Activated CD4-positive, alpha-beta T cell treated with anti-CD3 and anti-CD28 coated beads, Interleukin-2, amount 10 ng/mL, durations not matched to agents 7 days and 5 days (primary cell): ENCODE data around the gene RAPGEF6. TPM values are rescaled to one million over a fixed set of nuclear protein-coding genes. Genes with fewer than 3 reads are reported as not detected.

Experiments used
- CTCF ChIA-PET: fragments of 350-600 bp; sonication (Branson Sonifier 250); formaldehyde crosslinking; loops from one replicate; lab custom pipeline; 2021; ENCODE audit warnings: antibody characterized with exemption; lab: Charles Lee
- POLR2A ChIA-PET: fragments of 350-600 bp; sonication (Branson Sonifier 250); formaldehyde crosslinking; loops from one replicate; lab custom pipeline; 2021; ENCODE audit warnings: antibody characterized with exemption; lab: Charles Lee
- DNase-seq: peaks from one replicate; pipeline ENCODE4 v3.0.0-alpha.2; 2020
- H3K27ac Mint-ChIP-seq: one replicate; pipeline ENCODE4 v1.8.0; 2021; ENCODE audit warnings: mild to moderate bottlenecking, moderate library complexity, mixed read lengths
- H3K27me3 Mint-ChIP-seq: one replicate; pipeline ENCODE4 v1.8.0; 2021; ENCODE audit warnings: mixed read lengths
- H3K36me3 Mint-ChIP-seq: one replicate; pipeline ENCODE4 v1.8.0; 2021; ENCODE audit warnings: low read depth, mixed read lengths
- H3K4me1 Mint-ChIP-seq: one replicate; pipeline ENCODE4 v1.8.0; 2021; ENCODE audit warnings: mixed read lengths
- H3K4me3 Mint-ChIP-seq: one replicate; pipeline ENCODE4 v1.8.0; 2021; ENCODE audit warnings: mild to moderate bottlenecking, moderate library complexity, mixed read lengths
- H3K9me3 Mint-ChIP-seq: one replicate; pipeline ENCODE4 v1.8.0; 2021; ENCODE audit warnings: mixed read lengths
- total RNA-seq, 2 experiments: library from RNA; stranded (reverse); gene quantifications; one replicate each; pipeline ENCODE4 v1.2.3, GENCODE V29; 2021

RAPGEF6 gene
- total RNA-seq, 2 experiments from 2014 or later: 43.9 to 47.8 TPM

GRCh38 chr5:131550606-131551005, 84.4 kb downstream of the RAPGEF6 start:
- Mint-ChIP-seq H3K4me3 (no peak overlapping the region), H3K27ac (no peak overlapping the region), H3K4me1 (peaks cover 58% of the 10 kb centered on the region), H3K9me3 (no peaks in the 10 kb centered on the region), H3K36me3 (peaks cover 67% of the 10 kb centered on the region), H3K27me3 (no peaks in the 10 kb centered on the region)
- ChIA-PET CTCF (interaction anchor here (0.6 kb wide), 1 partner anchor 115 kb away, joined by 4 read pairs; no protein-coding TSS in a partner anchor), POLR2A (no interaction called here)
- no peak for DNase-seq

DNA sequence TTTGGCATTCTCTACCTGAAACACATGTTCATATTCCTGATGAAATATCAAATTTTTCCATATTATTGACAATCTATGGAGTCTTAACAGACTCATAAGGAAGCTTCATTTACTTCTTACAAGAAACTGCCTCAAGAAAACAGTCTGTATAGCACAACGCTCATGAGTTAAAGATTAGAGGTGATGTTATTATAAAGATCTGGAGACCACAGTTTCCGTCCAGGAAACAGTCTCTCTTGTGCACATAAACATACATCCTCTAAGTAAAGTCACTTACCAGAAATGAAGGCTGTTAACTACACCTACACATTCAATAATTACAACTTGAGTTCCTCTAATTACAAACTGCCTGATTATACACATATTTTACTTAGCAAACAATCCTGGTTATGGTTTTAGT, 86.9 kb downstream of the RAPGEF6 start:
- peak overlapping the region; percentile 91 for H3K4me3 Mint-ChIP-seq
- POLR2A ChIA-PET: no interaction called here
- CTCF ChIA-PET: interaction anchor here (1.2 to 4.2 kb wide), 2 partner anchors 15 to 17 kb away, joined by 3 to 19 read pairs; no protein-coding TSS in a partner anchor
- no peaks in the 10 kb centered on the region for H3K27me3 Mint-ChIP-seq
- peak overlapping the region; percentile 93 for H3K27ac Mint-ChIP-seq
- peak; percentile 53 for DNase-seq
- peaks cover 67% of the 10 kb centered on the region for H3K36me3 Mint-ChIP-seq
- H3K9me3 Mint-ChIP-seq: peaks cover 3% of the 10 kb centered on the region
- H3K4me1 Mint-ChIP-seq: peaks cover 70% of the 10 kb centered on the region

DNA sequence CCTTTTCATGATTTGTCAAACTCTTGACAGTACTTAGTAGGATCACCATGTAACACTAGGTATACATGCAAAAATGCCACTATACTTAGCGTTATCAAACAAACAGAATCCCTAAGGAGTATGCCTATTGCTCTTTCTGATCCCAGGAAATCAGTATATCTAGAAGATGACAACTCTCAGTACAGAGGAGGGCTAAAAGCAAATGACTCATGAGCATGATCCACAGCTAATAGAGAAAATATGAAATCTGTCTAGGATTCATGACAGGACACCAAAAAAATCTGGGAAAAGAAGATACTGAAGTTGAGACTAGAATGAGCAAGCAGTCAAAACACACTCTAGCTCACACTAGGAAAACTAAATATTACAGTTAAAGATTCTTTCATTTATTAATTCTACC, 89.2 kb downstream of the RAPGEF6 start:
- Mint-ChIP-seq H3K9me3 (peaks cover 7% of the 10 kb centered on the region), H3K4me1 (peaks cover 74% of the 10 kb centered on the region), H3K27ac (no peak overlapping the region), H3K27me3 (no peaks in the 10 kb centered on the region), H3K4me3 (peak overlapping the region; percentile 49), H3K36me3 (peaks cover 69% of the 10 kb centered on the region)
- ChIA-PET POLR2A (no interaction called here), CTCF (interaction anchor here (0.6 to 4.2 kb wide), 4 partner anchors 9 to 46 kb away, joined by 3 to 19 read pairs (median 5); no protein-coding TSS in a partner anchor)
- no peak for DNase-seq

DNA sequence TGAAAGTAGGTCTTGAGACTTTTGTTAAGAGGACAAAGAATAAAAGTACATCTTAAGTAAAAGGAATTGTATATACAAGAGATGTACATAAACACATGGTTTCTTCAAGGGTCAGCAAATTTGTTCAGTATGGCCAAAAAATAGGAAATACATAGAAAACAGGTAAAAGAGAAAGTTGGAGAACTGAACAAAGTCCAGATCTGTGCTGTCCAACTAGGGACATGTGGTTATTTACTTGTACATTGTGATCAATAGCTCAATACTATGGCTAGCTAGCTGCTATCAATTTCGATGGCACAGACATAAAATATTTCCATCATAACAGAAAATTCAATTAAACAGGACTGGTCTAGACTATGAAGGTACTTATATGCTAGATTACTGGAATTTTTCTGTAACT, 92.3 kb downstream of the RAPGEF6 start:
- peaks cover 71% of the 10 kb centered on the region for H3K4me1 Mint-ChIP-seq
- H3K4me3 Mint-ChIP-seq: no peak overlapping the region
- ChIA-PET CTCF (interaction anchor here (2.7 kb wide), 1 partner anchor 11 kb away, joined by 15 read pairs; no protein-coding TSS in a partner anchor), POLR2A (no interaction called here)
- no peak overlapping the region for H3K27ac Mint-ChIP-seq
- DNase-seq: no peak
- peaks cover 7% of the 10 kb centered on the region for H3K9me3 Mint-ChIP-seq
- peaks cover 66% of the 10 kb centered on the region for H3K36me3 Mint-ChIP-seq
- H3K27me3 Mint-ChIP-seq: no peaks in the 10 kb centered on the region

GRCh38 chr5:131541762-131542161, 93.3 kb downstream of the RAPGEF6 start:
- ChIA-PET CTCF (interaction anchor here (2.7 kb wide), 1 partner anchor 10 kb away, joined by 15 read pairs; no protein-coding TSS in a partner anchor), POLR2A (no interaction called here)
- DNase-seq: no peak
- peaks cover 70% of the 10 kb centered on the region for H3K4me1 Mint-ChIP-seq
- H3K4me3 Mint-ChIP-seq: no peak overlapping the region
- H3K36me3 Mint-ChIP-seq: peaks cover 64% of the 10 kb centered on the region
- no peak overlapping the region for H3K27ac Mint-ChIP-seq
- peaks cover 7% of the 10 kb centered on the region for H3K9me3 Mint-ChIP-seq
- no peaks in the 10 kb centered on the region for H3K27me3 Mint-ChIP-seq

DNA sequence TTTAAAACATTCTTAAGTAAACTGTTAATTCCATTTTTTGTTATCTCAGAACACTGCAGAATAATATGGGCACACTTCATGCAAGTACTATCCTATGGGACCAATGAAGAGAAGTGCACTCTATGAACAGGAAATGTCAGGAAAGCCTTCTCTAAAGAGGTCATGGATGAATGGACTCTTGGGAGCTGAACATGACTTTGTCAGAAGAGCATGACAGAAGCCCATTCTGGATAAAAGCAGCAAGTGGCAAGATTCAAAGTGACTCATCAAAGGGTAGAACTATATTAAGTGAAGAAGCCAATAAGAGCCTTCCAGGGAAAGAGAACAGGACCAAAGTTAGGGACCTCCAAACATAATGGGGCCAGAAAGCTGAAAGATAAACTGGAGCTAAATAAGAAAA, 94.0 kb downstream of the RAPGEF6 start:
- ChIA-PET CTCF (interaction anchor here (2.7 kb wide), 1 partner anchor 9 kb away, joined by 15 read pairs; no protein-coding TSS in a partner anchor), POLR2A (no interaction called here)
- Mint-ChIP-seq H3K9me3 (peaks cover 7% of the 10 kb centered on the region), H3K4me3 (no peak overlapping the region), H3K36me3 (peaks cover 64% of the 10 kb centered on the region), H3K27me3 (no peaks in the 10 kb centered on the region), H3K4me1 (peaks cover 76% of the 10 kb centered on the region), H3K27ac (no peak overlapping the region)
- no peak for DNase-seq

GRCh38 chr5:131539251-131539650, 95.8 kb downstream of the RAPGEF6 start:
- Mint-ChIP-seq H3K27ac (no peak overlapping the region), H3K4me3 (no peak overlapping the region), H3K4me1 (peaks cover 74% of the 10 kb centered on the region), H3K9me3 (peaks cover 5% of the 10 kb centered on the region), H3K27me3 (no peaks in the 10 kb centered on the region), H3K36me3 (peaks cover 56% of the 10 kb centered on the region)
- ChIA-PET CTCF (no interaction called here), POLR2A (no interaction called here)
- DNase-seq: no peak

DNA sequence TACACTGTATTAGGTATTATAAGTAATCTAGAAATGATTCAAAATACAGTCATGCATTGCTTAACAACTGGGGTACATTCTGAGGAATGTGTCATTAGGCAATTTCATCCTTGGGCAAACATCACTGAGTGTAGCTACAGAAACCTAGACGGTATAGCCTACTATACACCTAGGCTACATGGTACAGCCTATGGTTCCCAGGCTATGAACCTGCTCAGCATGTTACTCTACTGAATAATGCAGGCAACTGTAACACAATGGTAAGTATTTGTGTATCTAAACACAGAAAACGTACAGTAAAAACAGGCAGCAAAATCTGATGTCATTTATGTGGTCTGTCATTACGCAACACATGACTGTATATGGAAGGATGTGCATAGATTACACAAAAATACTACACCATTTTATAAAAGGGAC, 96.8 kb downstream of the RAPGEF6 start:
- H3K9me3 Mint-ChIP-seq: peaks cover 4% of the 10 kb centered on the region
- ChIA-PET POLR2A (no interaction called here), CTCF (interaction anchor here (0.8 kb wide), 1 partner anchor 50 kb away, joined by 3 read pairs; no protein-coding TSS in a partner anchor)
- H3K4me3 Mint-ChIP-seq: no peak overlapping the region
- no peak overlapping the region for H3K27ac Mint-ChIP-seq
- H3K4me1 Mint-ChIP-seq: peaks cover 75% of the 10 kb centered on the region
- no peaks in the 10 kb centered on the region for H3K27me3 Mint-ChIP-seq
- peaks cover 52% of the 10 kb centered on the region for H3K36me3 Mint-ChIP-seq
- DNase-seq: no peak

- Mint-ChIP-seq H3K4me3 (peak overlapping the region; percentile 9), H3K27ac (no peak overlapping the region), H3K36me3 (peaks cover 46% of the 10 kb centered on the region), H3K27me3 (no peaks in the 10 kb centered on the region), H3K4me1 (peaks cover 77% of the 10 kb centered on the region), H3K9me3 (peaks cover 4% of the 10 kb centered on the region)
- CTCF ChIA-PET: interaction anchor here (0.8 kb wide), 1 partner anchor 9 kb away, joined by 3 read pairs; no protein-coding TSS in a partner anchor
- POLR2A ChIA-PET: no interaction called here
- no peak for DNase-seq
Measured at GRCh38 chr5:131536850-131537448, 98.1 kb downstream of the RAPGEF6 start.

DNA sequence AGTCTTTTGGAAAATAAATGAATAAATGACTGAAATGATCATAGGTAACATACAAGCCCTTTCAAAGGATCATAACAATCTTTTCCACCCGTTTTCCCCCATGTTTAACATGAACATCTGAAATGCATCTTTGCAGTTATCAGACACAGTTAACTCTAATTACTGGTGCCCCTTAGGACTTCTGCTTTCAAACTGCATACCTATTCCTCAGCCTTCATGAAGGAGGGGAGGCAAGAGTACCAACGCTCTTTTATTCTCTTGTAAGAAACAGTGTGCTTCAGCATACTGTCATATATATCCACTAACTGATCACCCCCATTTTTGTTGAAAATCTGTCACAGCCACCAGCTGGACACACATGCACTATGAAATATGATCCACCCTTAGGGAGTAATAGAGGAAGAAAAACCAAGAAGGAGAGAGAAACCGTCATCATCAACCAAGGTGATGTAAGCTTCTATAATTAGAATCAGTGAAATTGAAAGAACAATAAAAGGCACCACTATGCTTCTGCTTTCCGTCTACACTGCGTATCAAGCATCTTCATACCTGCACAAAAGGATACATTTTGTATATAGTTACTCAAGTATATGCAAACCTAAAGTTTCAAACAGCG, 98.7 kb downstream of the RAPGEF6 start:
- peaks cover 41% of the 10 kb centered on the region for H3K36me3 Mint-ChIP-seq
- peak; percentile 10 for DNase-seq
- peaks cover 2% of the 10 kb centered on the region for H3K9me3 Mint-ChIP-seq
- H3K27me3 Mint-ChIP-seq: no peaks in the 10 kb centered on the region
- H3K4me3 Mint-ChIP-seq: peak overlapping the region; percentile 47
- H3K27ac Mint-ChIP-seq: peak overlapping the region; percentile 79
- peaks cover 73% of the 10 kb centered on the region for H3K4me1 Mint-ChIP-seq
- POLR2A ChIA-PET: no interaction called here
- CTCF ChIA-PET: interaction anchor here (0.8 kb wide), 1 partner anchor 10 kb away, joined by 3 read pairs; no protein-coding TSS in a partner anchor

- Mint-ChIP-seq H3K27ac (no peak overlapping the region), H3K4me1 (peaks cover 74% of the 10 kb centered on the region), H3K4me3 (no peak overlapping the region), H3K9me3 (no peaks in the 10 kb centered on the region), H3K27me3 (no peaks in the 10 kb centered on the region), H3K36me3 (peaks cover 33% of the 10 kb centered on the region)
- ChIA-PET CTCF (no interaction called here), POLR2A (no interaction called here)
- DNase-seq: no peak
Measured at GRCh38 chr5:131534974-131535373, 100.1 kb downstream of the RAPGEF6 start.

- DNase-seq: no peak
- CTCF ChIA-PET: interaction anchor here (0.5 to 3.9 kb wide), 5 partner anchors 9 to 210 kb away, joined by 4 to 19 read pairs (median 4); no protein-coding TSS in a partner anchor
- Mint-ChIP-seq H3K4me1 (peaks cover 72% of the 10 kb centered on the region), H3K36me3 (peaks cover 28% of the 10 kb centered on the region), H3K27ac (peak overlapping the region; percentile 3), H3K9me3 (no peaks in the 10 kb centered on the region), H3K4me3 (no peak overlapping the region), H3K27me3 (no peaks in the 10 kb centered on the region)
- POLR2A ChIA-PET: no interaction called here
Measured at GRCh38 chr5:131533836-131534235, 101.2 kb downstream of the RAPGEF6 start.
